ENCODE measurements around the gene TREM1. TPM values are rescaled to one million over a fixed set of nuclear protein-coding genes. Genes with fewer than 3 reads are reported as not detected.

TREM1 gene
- 2.0 TPM in 1 of 2 replicates, not detected in the other for total RNA-seq

- no peak within 1 kb of the TSS for H3K4me3 ChIP-seq (ENCODE audit: low read depth, low read length)
- DNase-seq (ENCODE audit: low read depth): peak; percentile 52
- TF ChIP-seq CTCF (conservative IDR thresholded peaks at IDR 0.05; ENCODE audit: low read depth, low read length): no peak
Measured at GRCh38 chr6:41286544-41287346, at the start of gene TREM1. TSS of gene TREM1 (minus strand) at chr6:41286682. CDS start at chr6:41286655, 27 bp downstream.

DNA sequence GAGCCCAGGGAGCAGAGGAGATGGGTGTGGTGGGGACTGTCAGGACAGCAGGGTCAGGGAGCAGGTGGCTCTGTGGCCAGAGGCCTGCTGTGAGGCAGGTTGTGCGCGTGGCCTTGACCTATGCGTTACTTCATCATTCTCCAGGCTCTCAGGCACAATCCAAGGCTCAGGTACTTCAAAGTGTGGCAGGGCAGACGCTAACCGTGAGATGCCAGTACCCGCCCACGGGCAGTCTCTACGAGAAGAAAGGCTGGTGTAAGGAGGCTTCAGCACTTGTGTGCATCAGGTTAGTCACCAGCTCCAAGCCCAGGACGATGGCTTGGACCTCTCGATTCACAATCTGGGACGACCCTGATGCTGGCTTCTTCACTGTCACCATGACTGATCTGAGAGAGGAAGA is 49.5 kb upstream of the TREM1 start:
- no peak for DNase-seq (ENCODE audit: low read depth)
- no peak for TF ChIP-seq CTCF (conservative IDR thresholded peaks at IDR 0.05; ENCODE audit: low read depth, low read length)

DNA sequence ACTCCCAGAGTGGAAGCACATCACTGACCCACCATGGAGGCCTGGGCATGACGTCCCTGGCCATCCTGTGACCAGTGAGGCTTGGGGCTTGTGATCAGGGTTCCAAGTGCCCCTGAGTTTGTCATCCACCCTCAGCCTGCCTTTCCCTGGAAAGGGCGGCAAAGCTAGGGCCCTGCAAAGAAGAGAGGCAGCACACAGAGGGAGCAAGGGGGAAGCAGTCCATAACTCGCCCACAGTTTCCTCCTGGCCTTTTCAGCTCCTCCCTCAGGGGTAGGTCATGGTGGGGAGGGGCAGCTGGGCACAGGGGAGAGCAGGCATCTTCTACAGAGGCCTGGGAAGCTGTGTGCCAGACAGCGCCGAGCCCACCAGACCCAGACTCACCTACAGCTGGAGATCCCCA is 48.8 kb upstream of the TREM1 start, which contains the start of gene NCR2:
NCR2 (plus strand) TSS at position 313 of the 400 bp plus-strand sequence. CDS start 269 bp downstream, outside the sequence.
- H3K4me3 ChIP-seq (ENCODE audit: low read depth, low read length): no peak within 1 kb of the TSS
- no peak for DNase-seq (ENCODE audit: low read depth)
- no peak for TF ChIP-seq CTCF (conservative IDR thresholded peaks at IDR 0.05; ENCODE audit: low read depth, low read length)

More for the DNA sequence above, 49.5 kb upstream of the TREM1 start:
- no peak overlapping the region for H3K4me3 ChIP-seq (ENCODE audit: low read depth, low read length)

GRCh38 chr6:41334482-41335040 is 48.1 kb upstream of the TREM1 start:
- no peak for DNase-seq (ENCODE audit: low read depth)
- no peak for TF ChIP-seq CTCF (conservative IDR thresholded peaks at IDR 0.05; ENCODE audit: low read depth, low read length)
- H3K4me3 ChIP-seq (ENCODE audit: low read depth, low read length): no peak overlapping the region

GRCh38 chr6:41332842-41333736 is 46.6 kb upstream of the TREM1 start:
- no peak for DNase-seq (ENCODE audit: low read depth)
- no peak overlapping the region for H3K4me3 ChIP-seq (ENCODE audit: low read depth, low read length)
- no peak for TF ChIP-seq CTCF (conservative IDR thresholded peaks at IDR 0.05; ENCODE audit: low read depth, low read length)

- DNase-seq (ENCODE audit: low read depth): no peak
- no peak overlapping the region for H3K4me3 ChIP-seq (ENCODE audit: low read depth, low read length)
- no peak for TF ChIP-seq CTCF (conservative IDR thresholded peaks at IDR 0.05; ENCODE audit: low read depth, low read length)
Measured at GRCh38 chr6:41332241-41332640, 45.8 kb upstream of the TREM1 start.
